B cell (primary cell): ENCODE results near the gene CNN1.

ENCODE experiments used
- CTCF ChIP-seq: fragments of 200-600 bp; IDR thresholded peaks from one replicate; pipeline ENCODE4 v1.8.0; 2022; ENCODE audit warnings: antibody characterized with exemption, mild to moderate bottlenecking
- EZH2 ChIP-seq: IDR thresholded peaks from 2 replicates; pipeline ENCODE4 v1.6.1; 2012; ENCODE audit warnings: borderline replicate concordance, low read depth, mild to moderate bottlenecking, moderate library complexity, low read length; ENCODE audit not compliant: insufficient read depth, poor library complexity, severe bottlenecking

- TF ChIP-seq CTCF (no peak), EZH2 (no peak)
Observed at GRCh38 chr19:11574689-11575088, 36.0 kb downstream of the CNN1 start.
